Rectal smooth muscle tissue (tissue), 1 donor: ENCODE results near the gene ZFAND6.
A peak's percentile ranks its signal among the peaks of the same experiment; 100 is the strongest.

Source experiments
- H3K27ac ChIP-seq: one replicate; pipeline ENCODE4 v1.7.0; 2013; ENCODE audit warnings: low read depth, low read length, inconsistent platforms
- H3K27me3 ChIP-seq: one replicate; pipeline ENCODE4 v1.7.0; 2013; ENCODE audit warnings: low read length; ENCODE audit not compliant: control insufficient read depth, insufficient read depth
- H3K36me3 ChIP-seq: one replicate; pipeline ENCODE4 v1.7.0; 2013; ENCODE audit warnings: low read length; ENCODE audit not compliant: control insufficient read depth, insufficient read depth
- H3K4me1 ChIP-seq: one replicate; pipeline ENCODE4 v1.7.0; 2013; ENCODE audit warnings: low read length; ENCODE audit not compliant: control insufficient read depth, insufficient read depth
- H3K4me3 ChIP-seq: one replicate; pipeline ENCODE4 v1.7.0; 2013; ENCODE audit warnings: low read length
- H3K9ac ChIP-seq: one replicate; pipeline ENCODE4 v1.7.0; 2013; ENCODE audit warnings: low read length

ZFAND6 gene

GRCh38 chr15:80138961-80139360, 79.5 kb downstream of the ZFAND6 start:
- Histone ChIP-seq H3K4me3 (no peak overlapping the region), H3K36me3 (peaks cover 6% of the 10 kb centered on the region), H3K9ac (no peak overlapping the region), H3K27me3 (no peaks in the 10 kb centered on the region), H3K4me1 (no peaks in the 10 kb centered on the region), H3K27ac (no peak overlapping the region)

DNA sequence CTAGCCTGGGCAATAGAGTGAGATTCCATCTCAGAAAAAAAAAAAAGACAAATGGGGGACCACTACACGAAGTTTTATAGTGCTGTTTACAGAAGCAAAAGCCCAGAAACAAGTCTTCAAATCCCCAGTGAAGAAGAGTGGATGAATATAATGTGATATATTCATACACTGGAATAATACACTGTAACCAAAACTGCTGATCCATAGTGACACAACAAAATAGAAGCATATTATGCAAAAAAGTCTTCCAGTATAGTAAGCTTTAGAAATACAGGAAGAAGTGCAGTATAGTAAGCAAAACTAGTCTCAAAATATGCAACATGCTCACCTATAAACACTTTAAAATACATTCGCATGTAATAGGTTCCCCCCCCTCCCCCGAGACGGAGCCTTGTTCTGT, 81.4 kb downstream of the ZFAND6 start:
- no peaks in the 10 kb centered on the region for H3K27me3 ChIP-seq
- no peak overlapping the region for H3K4me3 ChIP-seq
- no peaks in the 10 kb centered on the region for H3K4me1 ChIP-seq
- H3K9ac ChIP-seq = no peak overlapping the region
- H3K27ac ChIP-seq = no peak overlapping the region
- H3K36me3 ChIP-seq = no peaks in the 10 kb centered on the region

DNA sequence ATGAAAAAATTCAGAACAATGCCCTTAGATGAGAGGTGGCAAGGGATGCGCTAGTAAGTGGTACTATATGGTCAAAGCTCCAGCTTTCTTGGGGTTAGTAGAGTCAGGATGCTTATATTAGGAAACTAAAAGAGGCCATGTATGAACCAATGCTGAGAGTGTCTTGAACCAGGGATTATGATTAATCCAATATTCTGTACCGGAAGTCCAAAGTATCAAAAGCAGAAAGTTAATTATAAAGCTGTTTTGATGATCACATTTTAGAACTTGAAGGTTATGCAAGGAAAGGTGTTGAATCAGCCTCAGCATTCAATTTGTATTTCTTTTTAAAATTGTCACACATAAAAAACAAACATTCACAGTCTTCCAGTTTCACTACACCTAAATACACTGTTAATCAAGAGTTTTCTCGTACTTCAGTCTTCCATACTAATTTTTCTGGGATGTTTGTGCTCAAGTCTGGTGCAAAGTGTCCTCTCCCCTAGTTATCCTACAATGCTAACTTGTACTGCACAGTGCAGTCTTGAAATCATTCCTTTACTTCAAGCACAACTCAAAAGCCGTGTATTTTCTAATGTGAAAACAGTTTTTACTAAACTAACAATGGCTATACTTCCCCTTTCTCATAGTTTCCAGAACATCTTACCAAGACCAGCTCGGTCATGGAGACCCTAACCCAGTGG, 82.6 kb downstream of the ZFAND6 start:
- no peak overlapping the region for H3K27ac ChIP-seq
- H3K27me3 ChIP-seq = no peaks in the 10 kb centered on the region
- no peak overlapping the region for H3K4me3 ChIP-seq
- no peaks in the 10 kb centered on the region for H3K36me3 ChIP-seq
- H3K4me1 ChIP-seq = no peaks in the 10 kb centered on the region
- no peak overlapping the region for H3K9ac ChIP-seq

DNA sequence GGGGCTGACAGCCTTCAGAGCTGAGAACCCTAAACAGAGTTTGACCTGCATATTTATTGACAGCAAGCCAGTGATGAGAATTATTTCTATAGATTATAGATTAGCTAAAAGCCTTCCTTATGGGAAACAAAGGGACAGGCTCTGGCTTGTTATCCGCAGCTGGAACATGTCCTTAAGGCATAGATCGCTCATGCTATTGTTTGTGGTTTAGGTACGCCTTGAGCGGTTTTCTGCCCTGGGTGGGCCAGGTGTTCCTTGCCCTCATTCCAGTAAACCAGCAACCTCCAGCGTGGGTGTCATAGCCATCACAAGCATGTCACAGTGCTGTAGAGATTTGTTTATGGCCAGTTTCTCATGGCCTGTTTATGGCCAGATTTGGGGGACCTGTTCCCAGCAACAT, 83.2 kb downstream of the ZFAND6 start:
- H3K27ac ChIP-seq = no peak overlapping the region

GRCh38 chr15:80151148-80151547, 91.7 kb downstream of the ZFAND6 start:
- H3K9ac ChIP-seq = no peak overlapping the region
- no peaks in the 10 kb centered on the region for H3K27me3 ChIP-seq
- H3K36me3 ChIP-seq = no peaks in the 10 kb centered on the region
- peaks cover 3% of the 10 kb centered on the region for H3K4me1 ChIP-seq
- no peak overlapping the region for H3K27ac ChIP-seq
- no peak overlapping the region for H3K4me3 ChIP-seq

More for the DNA sequence above, 83.2 kb downstream of the ZFAND6 start:
- no peak overlapping the region for H3K4me3 ChIP-seq
- H3K9ac ChIP-seq = no peak overlapping the region
- H3K4me1 ChIP-seq = no peaks in the 10 kb centered on the region
- H3K27me3 ChIP-seq = no peaks in the 10 kb centered on the region
- no peaks in the 10 kb centered on the region for H3K36me3 ChIP-seq

- H3K36me3 ChIP-seq = no peaks in the 10 kb centered on the region
- no peak overlapping the region for H3K27ac ChIP-seq
- H3K9ac ChIP-seq = no peak overlapping the region
- H3K27me3 ChIP-seq = no peaks in the 10 kb centered on the region
- H3K4me1 ChIP-seq = peaks cover 3% of the 10 kb centered on the region
- no peak overlapping the region for H3K4me3 ChIP-seq
Observed at GRCh38 chr15:80151576-80151975, 92.1 kb downstream of the ZFAND6 start.

- no peaks in the 10 kb centered on the region for H3K27me3 ChIP-seq
- H3K27ac ChIP-seq = peak overlapping the region; percentile 7
- H3K36me3 ChIP-seq = no peaks in the 10 kb centered on the region
- H3K4me3 ChIP-seq = peak overlapping the region; percentile 83
- peaks cover 3% of the 10 kb centered on the region for H3K4me1 ChIP-seq
- no peak overlapping the region for H3K9ac ChIP-seq
Observed at GRCh38 chr15:80152180-80152895, 92.9 kb downstream of the ZFAND6 start.

DNA sequence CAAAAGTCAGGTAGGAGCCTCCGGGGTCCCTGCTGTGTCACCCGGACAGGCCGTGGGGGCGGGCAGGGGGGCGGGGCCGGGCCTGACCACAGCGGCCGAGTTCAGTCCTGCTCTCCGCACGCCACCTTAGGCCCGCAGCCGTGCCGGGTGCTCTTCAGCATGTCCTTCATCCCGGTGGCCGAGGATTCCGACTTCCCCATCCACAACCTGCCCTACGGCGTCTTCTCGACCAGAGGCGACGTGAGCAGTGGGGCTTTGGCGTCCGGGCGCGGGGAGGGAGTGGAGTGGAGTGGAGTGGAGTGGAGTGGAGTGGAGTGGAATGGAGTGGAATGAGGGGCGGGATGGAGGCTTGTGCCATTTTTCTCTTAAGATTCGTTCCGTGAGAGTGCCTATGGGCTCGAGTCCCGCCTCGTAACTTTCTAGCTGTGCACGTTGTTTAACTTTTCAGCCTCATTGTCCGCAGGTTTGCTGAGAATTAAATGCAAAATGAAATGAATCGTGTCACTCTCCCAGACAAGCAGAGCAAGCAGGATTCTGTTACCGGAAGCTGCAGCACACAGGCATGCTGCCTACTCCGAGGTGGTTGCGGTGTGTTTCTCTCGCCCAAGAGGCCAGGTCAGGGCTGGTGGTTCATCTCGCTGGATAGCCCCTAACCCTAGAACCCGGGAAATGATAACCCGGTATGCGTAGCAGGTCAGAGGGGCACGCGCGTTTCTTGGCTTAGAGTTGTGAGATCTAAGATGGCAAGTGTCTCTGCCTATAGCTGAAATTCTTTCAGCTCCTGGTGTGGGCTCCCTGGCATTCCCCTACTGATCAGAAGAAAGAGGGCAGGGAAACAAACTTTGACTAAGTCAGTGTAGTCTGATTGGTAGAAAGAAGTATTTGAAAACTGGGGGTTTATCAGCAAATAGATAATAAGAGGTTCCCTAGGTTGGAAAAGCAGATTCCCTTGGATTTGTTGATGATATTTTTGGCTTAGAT, 93.7 kb downstream of the ZFAND6 start, which contains the start of gene FAH:
TSS of gene FAH (plus strand) at position 104 of the 981 bp plus-strand sequence. CDS start at position 160, 56 bp downstream.
- H3K27ac ChIP-seq = peak within 1 kb of the TSS; percentile 69
- peaks cover 3% of the 10 kb centered on the region for H3K4me1 ChIP-seq
- no peaks in the 10 kb centered on the region for H3K36me3 ChIP-seq
- H3K27me3 ChIP-seq = no peaks in the 10 kb centered on the region
- peak within 1 kb of the TSS; percentile 83 for H3K4me3 ChIP-seq
- no peak within 1 kb of the TSS for H3K9ac ChIP-seq

DNA sequence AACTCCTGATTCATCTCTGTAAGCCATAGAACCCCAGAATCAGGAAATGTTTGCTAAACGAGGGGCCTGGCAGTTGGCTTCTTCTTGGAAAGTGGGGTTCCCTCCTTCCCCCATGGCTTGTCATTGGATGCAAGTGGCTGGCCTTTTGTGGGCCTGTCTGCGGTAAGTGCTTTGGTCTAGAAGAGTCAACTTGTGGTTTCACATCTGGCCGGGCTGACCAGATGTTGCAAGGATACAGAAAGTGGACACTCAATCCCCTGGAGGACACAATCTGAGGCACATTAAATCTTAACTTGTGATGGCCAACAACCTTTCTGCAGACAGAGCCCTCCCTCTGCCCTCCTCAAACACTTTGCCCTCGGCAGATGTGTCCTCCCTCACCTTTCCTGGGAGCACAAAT, 94.4 kb downstream of the ZFAND6 start:
- peaks cover 3% of the 10 kb centered on the region for H3K4me1 ChIP-seq
- no peak overlapping the region for H3K9ac ChIP-seq
- H3K27ac ChIP-seq = no peak overlapping the region
- no peaks in the 10 kb centered on the region for H3K36me3 ChIP-seq
- H3K27me3 ChIP-seq = no peaks in the 10 kb centered on the region
- peak overlapping the region; percentile 83 for H3K4me3 ChIP-seq

DNA sequence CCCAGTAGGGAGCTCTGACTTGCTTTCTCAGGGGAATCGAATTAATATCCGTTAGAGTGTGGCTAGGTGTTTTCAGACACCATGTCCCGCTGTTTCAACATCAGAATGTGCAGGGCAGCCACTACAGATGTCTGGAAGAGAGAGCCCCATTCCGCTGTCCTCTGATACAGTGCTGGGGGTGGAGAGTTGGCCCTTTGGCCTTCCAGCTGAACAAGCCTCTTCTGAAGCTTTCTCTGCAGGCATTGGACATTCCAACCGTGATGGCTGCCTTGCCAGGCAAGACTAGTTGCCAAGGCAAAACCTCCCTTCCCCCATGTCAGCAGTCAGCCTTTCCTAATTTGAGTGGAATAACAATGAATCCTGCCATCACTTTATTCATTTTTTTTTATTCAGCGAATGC, 94.9 kb downstream of the ZFAND6 start:
- no peaks in the 10 kb centered on the region for H3K27me3 ChIP-seq
- no peak overlapping the region for H3K27ac ChIP-seq
- H3K4me3 ChIP-seq = no peak overlapping the region
- H3K36me3 ChIP-seq = no peaks in the 10 kb centered on the region
- no peak overlapping the region for H3K9ac ChIP-seq
- H3K4me1 ChIP-seq = peaks cover 3% of the 10 kb centered on the region

DNA sequence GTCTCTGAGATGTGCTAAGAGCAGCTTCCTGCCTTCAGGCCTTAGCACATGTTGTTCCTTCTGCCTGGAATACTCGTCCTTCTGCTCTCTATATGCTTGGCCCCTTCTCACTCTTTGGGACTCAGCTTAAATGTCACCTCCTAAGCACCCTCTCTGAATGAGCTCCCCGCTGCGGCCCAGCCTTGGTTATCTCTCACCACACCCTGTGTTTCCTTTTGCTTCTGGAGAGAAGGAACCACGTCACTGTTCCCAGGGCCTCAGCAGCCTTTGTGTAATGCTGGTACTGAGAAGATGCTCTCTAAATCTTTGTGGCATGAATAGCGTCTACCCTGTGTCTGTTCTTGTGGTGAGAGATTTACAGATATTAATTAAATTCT, 95.5 kb downstream of the ZFAND6 start:
- no peak overlapping the region for H3K4me3 ChIP-seq
- no peaks in the 10 kb centered on the region for H3K36me3 ChIP-seq
- H3K4me1 ChIP-seq = peaks cover 3% of the 10 kb centered on the region
- H3K27me3 ChIP-seq = no peaks in the 10 kb centered on the region
- H3K27ac ChIP-seq = no peak overlapping the region
- H3K9ac ChIP-seq = no peak overlapping the region
